HL-60 (cell line): ENCODE data around the gene PROSER2.

Source experiments
- SPI1 ChIP-seq: IDR thresholded peaks from 2 replicates; pipeline ENCODE4 v1.6.1; 2012; ENCODE audit warnings: low read depth, mild to moderate bottlenecking, borderline replicate concordance
- TF ChIP-seq, protein P1 (sequence below): IDR thresholded peaks from one replicate; pipeline ENCODE4 v1.5.1; 2011; ENCODE audit warnings: low read length, control low read depth, inconsistent platforms; ENCODE audit not compliant: insufficient read depth

DNA sequence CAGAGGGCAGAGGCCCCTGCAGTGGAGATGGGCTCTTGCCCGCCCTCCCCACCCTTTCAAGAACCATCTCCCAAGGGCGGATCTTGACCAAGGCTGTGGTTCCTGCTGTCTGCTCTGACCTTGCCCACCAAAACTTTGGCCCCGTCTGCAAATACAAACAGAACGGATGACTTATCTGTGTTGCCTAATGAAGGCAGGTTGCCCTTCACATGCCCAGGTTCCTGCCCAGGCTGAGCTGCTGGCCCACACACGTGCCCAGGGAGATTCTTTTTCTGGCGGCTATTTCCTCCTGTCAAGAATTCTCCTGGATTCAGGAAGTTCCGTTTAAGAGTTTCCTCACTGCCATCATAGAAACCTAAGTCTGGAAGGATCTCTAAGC, 78.3 kb downstream of the PROSER2 start:
- TF ChIP-seq, protein P1, sequence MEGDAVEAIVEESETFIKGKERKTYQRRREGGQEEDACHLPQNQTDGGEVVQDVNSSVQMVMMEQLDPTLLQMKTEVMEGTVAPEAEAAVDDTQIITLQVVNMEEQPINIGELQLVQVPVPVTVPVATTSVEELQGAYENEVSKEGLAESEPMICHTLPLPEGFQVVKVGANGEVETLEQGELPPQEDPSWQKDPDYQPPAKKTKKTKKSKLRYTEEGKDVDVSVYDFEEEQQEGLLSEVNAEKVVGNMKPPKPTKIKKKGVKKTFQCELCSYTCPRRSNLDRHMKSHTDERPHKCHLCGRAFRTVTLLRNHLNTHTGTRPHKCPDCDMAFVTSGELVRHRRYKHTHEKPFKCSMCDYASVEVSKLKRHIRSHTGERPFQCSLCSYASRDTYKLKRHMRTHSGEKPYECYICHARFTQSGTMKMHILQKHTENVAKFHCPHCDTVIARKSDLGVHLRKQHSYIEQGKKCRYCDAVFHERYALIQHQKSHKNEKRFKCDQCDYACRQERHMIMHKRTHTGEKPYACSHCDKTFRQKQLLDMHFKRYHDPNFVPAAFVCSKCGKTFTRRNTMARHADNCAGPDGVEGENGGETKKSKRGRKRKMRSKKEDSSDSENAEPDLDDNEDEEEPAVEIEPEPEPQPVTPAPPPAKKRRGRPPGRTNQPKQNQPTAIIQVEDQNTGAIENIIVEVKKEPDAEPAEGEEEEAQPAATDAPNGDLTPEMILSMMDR: no peak
- TF ChIP-seq SPI1: no peak
